Upper lobe of left lung (tissue), 6 donors: ENCODE data around the gene CARF. TPM values are rescaled to one million over a fixed set of nuclear protein-coding genes. Genes with fewer than 3 reads are reported as not detected.
"Not testable (repeated sequence)": the region's sequence is repeated elsewhere in the genome, so short reads cannot be mapped to it uniquely, and the experiment has no call there.

Experiments used
- ATAC-seq, 2 donors: fragments of 200-7000 bp; cut with Tn5 transposase; one replicate each; pipeline ENCODE4 v1.9.1; 2022; ENCODE audit warnings: mild to moderate bottlenecking in 2 of 2, moderate library complexity in 2 of 2; ENCODE audit not compliant: low FRiP score in 2 of 2
- DNase-seq, 2 donors: peaks; one replicate each; pipeline ENCODE4 v3.0.0-alpha.2; 2019 to 2020
- H3K27ac ChIP-seq, 4 donors: fragments of 200-600 bp; sonication (generic); one replicate each; pipeline ENCODE4 v1.5.1; 2016 to 2019
- H3K27me3 ChIP-seq, 4 donors: fragments of 200-600 bp; sonication (generic); one replicate each; pipeline ENCODE4 v1.5.1; 2017 to 2019
- H3K36me3 ChIP-seq, 4 donors: fragments of 200-600 bp; sonication (generic); one replicate each; pipeline ENCODE4 v1.5.1; 2016 to 2019
- H3K4me1 ChIP-seq, 4 donors: fragments of 200-600 bp; sonication (generic); one replicate each; pipeline ENCODE4 v1.5.1; 2018 to 2019
- H3K4me3 ChIP-seq, 4 donors: fragments of 200-600 bp; sonication (generic); one replicate each; pipeline ENCODE4 v1.5.1; 2017 to 2019; ENCODE audit warnings: mild to moderate bottlenecking in 2 of 4, moderate library complexity in 1 of 4
- H3K9me3 ChIP-seq, 4 donors: fragments of 200-600 bp; sonication (generic); one replicate each; pipeline ENCODE4 v1.5.1; 2018 to 2019
- EP300 ChIP-seq, 4 donors: sonication (generic); formaldehyde crosslinking; IDR thresholded peaks; one replicate each; pipeline ENCODE4 v1.5.1; 2017; ENCODE audit warnings: antibody characterized with exemption in 4 of 4, control low read depth in 2 of 4
- POLR2A ChIP-seq, 4 donors: fragments of 450-650 bp; IDR thresholded peaks; one replicate each; pipeline ENCODE4 v1.5.1; 2016 to 2017; ENCODE audit warnings: antibody characterized with exemption in 4 of 4, mild to moderate bottlenecking in 2 of 4
- POLR2AphosphoS5 ChIP-seq, 2 donors: sonication (generic); formaldehyde crosslinking; IDR thresholded peaks; one replicate each; pipeline ENCODE4 v1.5.1; 2017; ENCODE audit warnings: antibody characterized with exemption in 2 of 2
- WGBS, 2 donors: methylation state at CpG; one replicate each; pipeline ENCODE4 v1.1.5; 2017 to 2018; 5-methylcytosine and 5-hydroxymethylcytosine counted together
- total RNA-seq, 6 donors: library from RNA; depleted of rRNA in 4 of 6; stranded (reverse); fragments of >200 nt in 4 of 6; gene quantifications; one replicate each; pipeline versions ENCODE4 v1.1.0 to v1.2.1, GENCODE V29; 2016 to 2021
- TF ChIP-seq, protein P1 (sequence below), 6 experiments: fragments of 450-650 bp in 4 of 6; fragments of 200-600 bp in 2 of 6; sonication (generic) in 2 of 6; IDR thresholded peaks; one replicate each; pipeline ENCODE4 v1.5.1; 2016 to 2019; ENCODE audit warnings: antibody characterized with exemption in 6 of 6
- donor health status: DM: no; HTN: no; CAD: no; lungs with moderate emphysema.
- donor health status: DM: no; HTN: yes; CAD: no; lungs with severe emphysema.

Gene CARF
- total RNA-seq, 6 donors from 2014 or later = 6.4 to 24.1 (median 8.7) TPM

DNA sequence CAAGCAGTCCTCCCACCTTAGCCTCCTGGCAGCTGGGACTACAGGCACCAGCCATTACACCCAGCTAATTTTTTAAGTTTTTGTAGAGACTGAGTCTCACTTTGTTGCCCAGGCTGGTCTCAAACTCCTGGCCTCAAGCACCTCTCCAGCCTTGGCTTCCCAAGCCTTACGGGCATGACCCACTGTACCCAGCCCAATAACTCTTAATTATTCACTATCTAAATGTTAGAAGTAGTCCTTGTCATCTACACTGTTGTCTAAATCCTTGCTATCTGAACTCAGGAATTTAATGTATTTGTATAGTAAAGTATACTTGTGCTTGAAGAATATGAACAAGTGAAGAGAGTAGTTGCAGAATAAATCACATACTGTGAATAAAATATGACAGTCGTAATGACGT lies 64.7 kb downstream of the CARF start:
- no peak for TF ChIP-seq POLR2AphosphoS5 (IDR thresholded peaks at IDR 0.05)
- TF ChIP-seq POLR2A (IDR thresholded peaks at IDR 0.05) = no peak
- no peak for TF ChIP-seq EP300 (IDR thresholded peaks at IDR 0.05)
- TF ChIP-seq, protein P1, sequence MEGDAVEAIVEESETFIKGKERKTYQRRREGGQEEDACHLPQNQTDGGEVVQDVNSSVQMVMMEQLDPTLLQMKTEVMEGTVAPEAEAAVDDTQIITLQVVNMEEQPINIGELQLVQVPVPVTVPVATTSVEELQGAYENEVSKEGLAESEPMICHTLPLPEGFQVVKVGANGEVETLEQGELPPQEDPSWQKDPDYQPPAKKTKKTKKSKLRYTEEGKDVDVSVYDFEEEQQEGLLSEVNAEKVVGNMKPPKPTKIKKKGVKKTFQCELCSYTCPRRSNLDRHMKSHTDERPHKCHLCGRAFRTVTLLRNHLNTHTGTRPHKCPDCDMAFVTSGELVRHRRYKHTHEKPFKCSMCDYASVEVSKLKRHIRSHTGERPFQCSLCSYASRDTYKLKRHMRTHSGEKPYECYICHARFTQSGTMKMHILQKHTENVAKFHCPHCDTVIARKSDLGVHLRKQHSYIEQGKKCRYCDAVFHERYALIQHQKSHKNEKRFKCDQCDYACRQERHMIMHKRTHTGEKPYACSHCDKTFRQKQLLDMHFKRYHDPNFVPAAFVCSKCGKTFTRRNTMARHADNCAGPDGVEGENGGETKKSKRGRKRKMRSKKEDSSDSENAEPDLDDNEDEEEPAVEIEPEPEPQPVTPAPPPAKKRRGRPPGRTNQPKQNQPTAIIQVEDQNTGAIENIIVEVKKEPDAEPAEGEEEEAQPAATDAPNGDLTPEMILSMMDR (IDR thresholded peaks at IDR 0.05) = no peak
- DNase-seq (no peak), ATAC-seq (no peak)
- no peak overlapping the region for H3K27ac ChIP-seq
- 57 to 69% methylated on average over 3 of the region's 3 CpGs for WGBS, 2 donors
- no peaks in the 10 kb centered on the region for H3K9me3 ChIP-seq
- H3K36me3 ChIP-seq = peaks cover 0 to 24% (median 5%) of the 10 kb centered on the region in 4 donors
- no peaks in the 10 kb centered on the region for H3K27me3 ChIP-seq
- no peaks in the 10 kb centered on the region for H3K4me1 ChIP-seq
- no peak overlapping the region for H3K4me3 ChIP-seq

DNA sequence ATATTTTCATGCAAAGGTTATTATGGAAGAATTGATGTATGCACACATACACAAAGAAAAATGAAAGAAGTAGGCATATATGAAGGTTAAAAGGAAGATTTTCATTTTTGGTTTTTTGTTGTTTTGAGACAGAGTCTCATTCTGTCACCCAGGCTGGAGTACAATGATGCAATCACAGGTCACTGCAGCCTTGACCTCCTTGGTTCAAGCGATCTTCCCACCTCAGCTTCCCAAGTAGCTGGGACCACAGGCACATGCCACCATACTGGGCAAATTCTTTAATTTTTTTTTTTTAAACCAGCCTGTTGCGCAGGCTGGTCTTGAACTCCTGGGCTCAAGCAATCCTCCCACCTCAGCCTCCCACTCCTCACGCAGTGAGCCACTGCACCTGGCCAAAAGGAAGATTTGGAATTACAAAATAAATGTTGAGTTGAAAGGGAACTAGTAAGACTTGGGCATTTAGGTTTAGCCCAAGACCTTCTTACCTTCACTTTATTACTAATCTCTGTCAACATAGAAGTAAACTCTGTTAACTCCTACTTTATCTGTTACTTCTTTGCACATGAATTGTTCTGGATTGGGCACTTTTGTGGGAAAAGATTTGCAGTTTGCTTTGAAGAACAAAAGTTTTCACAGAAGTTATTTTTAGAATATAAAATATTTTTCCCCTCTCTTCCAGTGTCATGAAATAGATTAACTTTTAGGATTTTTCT lies 70.9 kb downstream of the CARF start:
- Histone ChIP-seq H3K27me3 (no peaks in the 10 kb centered on the region), H3K4me3 (no peak overlapping the region), H3K9me3 (no peaks in the 10 kb centered on the region), H3K27ac (no peak overlapping the region), H3K36me3 (peaks cover 0 to 14% (median 5%) of the 10 kb centered on the region in 4 donors), H3K4me1 (no peaks in the 10 kb centered on the region)
- ATAC-seq (no peak), DNase-seq (no peak)
- WGBS, 2 donors = 95 to 96% methylated on average over 3 of the region's 3 CpGs
- TF ChIP-seq, protein P1 (IDR thresholded peaks at IDR 0.05) = no peak
- TF ChIP-seq POLR2AphosphoS5 (IDR thresholded peaks at IDR 0.05) (no peak), EP300 (IDR thresholded peaks at IDR 0.05) (no peak), POLR2A (IDR thresholded peaks at IDR 0.05) (no peak)

DNA sequence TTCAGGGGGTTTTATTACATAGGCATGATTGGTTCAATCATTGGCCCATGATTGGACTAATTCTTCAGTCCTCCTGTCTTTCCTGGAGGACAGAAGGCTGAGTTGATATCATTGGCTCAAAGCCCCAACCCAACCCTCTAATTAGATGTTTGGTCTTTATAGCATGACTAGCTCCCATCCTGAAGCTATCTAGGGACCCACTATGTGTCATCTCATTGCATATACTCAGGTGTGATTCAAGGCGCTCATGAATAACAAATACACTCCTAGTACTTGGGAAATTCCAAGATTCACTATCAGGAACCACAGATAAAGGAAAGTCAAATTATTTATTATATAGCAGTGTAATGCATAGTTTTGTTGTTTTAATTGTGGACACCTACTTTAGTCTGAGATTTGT lies 77.7 kb downstream of the CARF start:
- Histone ChIP-seq H3K27me3 (no peaks in the 10 kb centered on the region), H3K9me3 (no peaks in the 10 kb centered on the region), H3K4me1 (no peaks in the 10 kb centered on the region), H3K4me3 (no peak overlapping the region), H3K36me3 (no peaks in the 10 kb centered on the region), H3K27ac (no peak overlapping the region)
- ATAC-seq = no peak
- WGBS, 2 donors = 94 to 100% methylated on average over 1 of the region's 1 CpG
- TF ChIP-seq POLR2A (IDR thresholded peaks at IDR 0.05) (no peak), POLR2AphosphoS5 (IDR thresholded peaks at IDR 0.05) (no peak), EP300 (IDR thresholded peaks at IDR 0.05) (no peak)
- TF ChIP-seq, protein P1 (IDR thresholded peaks at IDR 0.05) = no peak
- DNase-seq = no peak

DNA sequence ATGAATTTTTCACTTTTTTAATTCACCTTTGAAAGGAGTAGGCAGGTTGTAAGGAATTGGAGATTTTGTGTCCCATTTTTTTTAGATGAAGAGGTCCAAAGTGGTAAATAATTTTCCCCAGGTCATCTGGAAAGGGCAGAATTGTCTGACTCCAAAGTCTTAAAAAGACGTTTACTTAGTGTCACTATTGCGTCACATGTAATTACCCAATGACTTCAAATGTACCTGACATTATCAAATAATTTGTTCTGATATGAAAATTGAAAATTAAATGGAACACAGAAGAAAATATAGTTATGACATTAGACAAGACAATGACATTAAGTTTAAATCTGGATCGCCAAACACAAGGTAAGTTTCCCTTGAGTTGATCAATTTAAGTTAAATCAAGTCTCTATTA lies 78.4 kb downstream of the CARF start:
- Histone ChIP-seq H3K4me3 (no peak overlapping the region), H3K27ac (no peak overlapping the region), H3K36me3 (no peaks in the 10 kb centered on the region), H3K27me3 (no peaks in the 10 kb centered on the region), H3K9me3 (no peaks in the 10 kb centered on the region), H3K4me1 (no peaks in the 10 kb centered on the region)
- DNase-seq (no peak), ATAC-seq (no peak)
- TF ChIP-seq EP300 (IDR thresholded peaks at IDR 0.05) (no peak), POLR2A (IDR thresholded peaks at IDR 0.05) (no peak), POLR2AphosphoS5 (IDR thresholded peaks at IDR 0.05) (no peak)
- TF ChIP-seq, protein P1 (IDR thresholded peaks at IDR 0.05) = no peak
- 78 to 85% methylated on average over 3 of the region's 3 CpGs for WGBS, 2 donors

DNA sequence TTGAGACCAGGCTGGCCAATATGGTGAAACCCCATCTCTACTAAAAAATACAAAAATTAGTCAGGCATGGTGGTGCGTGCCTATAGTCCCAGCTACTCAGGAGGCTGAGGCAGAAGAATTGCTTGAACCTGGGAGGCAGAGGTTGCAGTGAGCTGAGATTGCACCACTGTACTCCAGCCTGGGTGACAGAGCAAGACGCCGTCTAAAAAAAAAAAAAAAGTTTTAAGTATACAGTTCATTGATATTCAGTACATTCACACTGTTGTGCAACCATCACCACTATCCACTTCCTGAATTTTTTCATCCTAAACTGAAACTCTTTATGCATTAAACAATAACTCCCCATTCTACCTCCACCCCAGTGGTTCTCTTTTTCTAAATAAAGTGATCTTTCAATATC lies 85.0 kb downstream of the CARF start:
- H3K27ac ChIP-seq, DNase-seq, H3K36me3 ChIP-seq, H3K4me1 ChIP-seq, H3K9me3 ChIP-seq, H3K4me3 ChIP-seq, H3K27me3 ChIP-seq: not testable (repeated sequence)
- peak in 1 of 2 donors; percentile 66 for ATAC-seq
- 47 to 55% methylated on average over 3 of the region's 3 CpGs for WGBS, 2 donors
